Measurements from ENCODE around the gene DPF3. TPM values are rescaled to one million over a fixed set of nuclear protein-coding genes. Genes with fewer than 3 reads are reported as not detected.

The DPF3 gene
- total and polyA plus RNA-seq, 2 donors (not counting 1 experiment from before 2014, with no cell fraction given): 7.6 to 13.7 TPM

- H3K9me3 ChIP-seq (ENCODE audit: control insufficient read depth, insufficient read depth, low read depth, low read length): no peaks in the 10 kb centered on the region
- TF ChIP-seq CTCF (conservative IDR thresholded peaks at IDR 0.05 in 1 of 2, IDR thresholded peaks at IDR 0.05 in 1 of 2; ENCODE audit: low read depth in 1 of 2, low read length in 2 of 2): no peak
- H3K79me2 ChIP-seq (ENCODE audit: control insufficient read depth, insufficient read depth, low read length): peaks cover 2% of the 10 kb centered on the region
- H3K4me1 ChIP-seq (ENCODE audit: control insufficient read depth, extremely low read depth, insufficient read depth, low read length): peaks cover 27% of the 10 kb centered on the region
- H3K36me3 ChIP-seq (ENCODE audit: control insufficient read depth, insufficient read depth, low read length): peaks cover 8% of the 10 kb centered on the region
- H3K27ac ChIP-seq (ENCODE audit: insufficient read depth, low read length): no peak overlapping the region
- no peak overlapping the region for H3K9ac ChIP-seq (ENCODE audit: insufficient read depth, low read length)
- no peak for DNase-seq (ENCODE audit: low read depth in 2 of 2)
- no peak overlapping the region for H3K4me3 ChIP-seq (replicated peaks in 1 of 4; ENCODE audit: control extremely low read depth in 1 of 4, insufficient read depth in 1 of 4, low read depth in 3 of 4, low read length in 4 of 4)
- no peak overlapping the region for H3K4me2 ChIP-seq (ENCODE audit: extremely low read depth, insufficient read depth, low read length)
- H4K20me1 ChIP-seq (ENCODE audit: control insufficient read depth, extremely low read depth, insufficient read depth, low read length): no peaks in the 10 kb centered on the region
- H2AFZ ChIP-seq (ENCODE audit: low read length): no peak overlapping the region
- no peaks in the 10 kb centered on the region for H3K27me3 ChIP-seq (ENCODE audit: control insufficient read depth, insufficient read depth, low read length)
These were observed 149.3 kb downstream of the DPF3 start for GRCh38 chr14:72744416-72745120.

GRCh38 chr14:72743626-72744025 lies 150.3 kb downstream of the DPF3 start:
- no peak for TF ChIP-seq CTCF (conservative IDR thresholded peaks at IDR 0.05 in 1 of 2, IDR thresholded peaks at IDR 0.05 in 1 of 2; ENCODE audit: low read depth in 1 of 2, low read length in 2 of 2)
- no peak for TF ChIP-seq EZH2 (IDR thresholded peaks at IDR 0.05; ENCODE audit: low read length, missing control alignments)
- Histone ChIP-seq H3K9ac (ENCODE audit: insufficient read depth, low read length) (no peak overlapping the region), H3K27me3 (ENCODE audit: control insufficient read depth, insufficient read depth, low read length) (no peaks in the 10 kb centered on the region), H3K27ac (ENCODE audit: insufficient read depth, low read length) (no peak overlapping the region), H4K20me1 (ENCODE audit: control insufficient read depth, extremely low read depth, insufficient read depth, low read length) (no peaks in the 10 kb centered on the region), H2AFZ (ENCODE audit: low read length) (no peak overlapping the region), H3K79me2 (ENCODE audit: control insufficient read depth, insufficient read depth, low read length) (peaks cover 2% of the 10 kb centered on the region), H3K4me3 (replicated peaks in 1 of 4; ENCODE audit: control extremely low read depth in 1 of 4, insufficient read depth in 1 of 4, low read depth in 3 of 4, low read length in 4 of 4) (no peak overlapping the region), H3K9me3 (ENCODE audit: control insufficient read depth, insufficient read depth, low read depth, low read length) (no peaks in the 10 kb centered on the region), H3K4me1 (ENCODE audit: control insufficient read depth, extremely low read depth, insufficient read depth, low read length) (peaks cover 29% of the 10 kb centered on the region), H3K4me2 (ENCODE audit: extremely low read depth, insufficient read depth, low read length) (no peak overlapping the region), H3K36me3 (ENCODE audit: control insufficient read depth, insufficient read depth, low read length) (peaks cover 8% of the 10 kb centered on the region)
- no peak for DNase-seq (ENCODE audit: low read depth in 2 of 2)

GRCh38 chr14:72742838-72743195 lies 151.1 kb downstream of the DPF3 start:
- no peaks in the 10 kb centered on the region for H4K20me1 ChIP-seq (ENCODE audit: control insufficient read depth, extremely low read depth, insufficient read depth, low read length)
- no peak overlapping the region for H2AFZ ChIP-seq (ENCODE audit: low read length)
- DNase-seq (ENCODE audit: low read depth in 2 of 2): no peak
- H3K4me3 ChIP-seq (replicated peaks in 1 of 4; ENCODE audit: control extremely low read depth in 1 of 4, insufficient read depth in 1 of 4, low read depth in 3 of 4, low read length in 4 of 4): no peak overlapping the region
- peaks cover 8% of the 10 kb centered on the region for H3K36me3 ChIP-seq (ENCODE audit: control insufficient read depth, insufficient read depth, low read length)
- TF ChIP-seq CTCF (conservative IDR thresholded peaks at IDR 0.05 in 1 of 2, IDR thresholded peaks at IDR 0.05 in 1 of 2; ENCODE audit: low read depth in 1 of 2, low read length in 2 of 2) (no peak), EZH2 (IDR thresholded peaks at IDR 0.05; ENCODE audit: low read length, missing control alignments) (no peak)
- no peaks in the 10 kb centered on the region for H3K27me3 ChIP-seq (ENCODE audit: control insufficient read depth, insufficient read depth, low read length)
- H3K4me1 ChIP-seq (ENCODE audit: control insufficient read depth, extremely low read depth, insufficient read depth, low read length): peaks cover 33% of the 10 kb centered on the region
- no peak overlapping the region for H3K4me2 ChIP-seq (ENCODE audit: extremely low read depth, insufficient read depth, low read length)
- H3K9me3 ChIP-seq (ENCODE audit: control insufficient read depth, insufficient read depth, low read depth, low read length): no peaks in the 10 kb centered on the region
- H3K79me2 ChIP-seq (ENCODE audit: control insufficient read depth, insufficient read depth, low read length): peaks cover 2% of the 10 kb centered on the region
- no peak overlapping the region for H3K9ac ChIP-seq (ENCODE audit: insufficient read depth, low read length)
- no peak overlapping the region for H3K27ac ChIP-seq (ENCODE audit: insufficient read depth, low read length)

All from fibroblast of lung (primary cell).